Omental fat pad (tissue), 4 donors: ENCODE measurements around the gene NFKBIB. TPM values are rescaled to one million over a fixed set of nuclear protein-coding genes. Genes with fewer than 3 reads are reported as not detected.
"Not testable (repeated sequence)": the region's sequence is repeated elsewhere in the genome, so short reads cannot be mapped to it uniquely, and the experiment has no call there.

Experiments
- ATAC-seq: fragments of 150-250 bp; one replicate; pipeline ENCODE4 v1.9.1; 2016; ENCODE audit warnings: mild to moderate bottlenecking, moderate library complexity; ENCODE audit not compliant: low FRiP score
- DNase-seq: peaks from one replicate; pipeline ENCODE4 v3.0.0-alpha.2; 2019; ENCODE audit warnings: low spot score
- CTCF ChIP-seq, 3 donors: fragments of 450-650 bp; IDR thresholded peaks; one replicate each; pipeline ENCODE4 v1.5.1; 2016 to 2017; ENCODE audit warnings: antibody characterized with exemption in 3 of 3, mild to moderate bottlenecking in 3 of 3, moderate library complexity in 2 of 3
- total RNA-seq, 4 donors: library from RNA; depleted of rRNA; stranded (reverse); fragments of >200 nt; gene quantifications; one replicate each; pipeline ENCODE4 v1.1.0, GENCODE V29; 2016

The NFKBIB gene
- total RNA-seq, 4 donors from 2014 or later: 19.6 to 30.9 (median 22.7) TPM

- TF ChIP-seq CTCF (IDR thresholded peaks at IDR 0.05): no peak
- no peak for ATAC-seq
- no peak for DNase-seq
Measured at GRCh38 chr19:38856813-38857212, 43.0 kb upstream of the NFKBIB start.

GRCh38 chr19:38859631-38860204 is 40.1 kb upstream of the NFKBIB start:
- not testable (repeated sequence) for ATAC-seq, DNase-seq

- TF ChIP-seq CTCF (IDR thresholded peaks at IDR 0.05): no peak
- DNase-seq: no peak
- ATAC-seq: no peak
Measured at GRCh38 chr19:38861368-38861767, 38.4 kb upstream of the NFKBIB start.

GRCh38 chr19:38862321-38863059 is 37.3 kb upstream of the NFKBIB start:
- DNase-seq: no peak
- TF ChIP-seq CTCF (IDR thresholded peaks at IDR 0.05): no peak
- ATAC-seq: no peak

- no peak for TF ChIP-seq CTCF (IDR thresholded peaks at IDR 0.05)
- ATAC-seq: no peak
- no peak for DNase-seq
Measured at GRCh38 chr19:38867171-38867780, 32.5 kb upstream of the NFKBIB start.

- TF ChIP-seq CTCF (IDR thresholded peaks at IDR 0.05): no peak
- DNase-seq (no peak), ATAC-seq (no peak)
Measured at GRCh38 chr19:38868551-38868950, 31.2 kb upstream of the NFKBIB start.

- ATAC-seq: no peak
- no peak for TF ChIP-seq CTCF (IDR thresholded peaks at IDR 0.05)
- no peak for DNase-seq
Measured at GRCh38 chr19:38869160-38869835, 30.5 kb upstream of the NFKBIB start.
